DND-41 (cell line): ENCODE measurements around the gene ZNF558.

Source experiments
- EZH2 ChIP-seq: IDR thresholded peaks from 3 replicates; pipeline ENCODE4 v1.6.1; 2012; ENCODE audit warnings: borderline replicate concordance, low read depth, mild to moderate bottlenecking, moderate library complexity, low read length, inconsistent platforms; ENCODE audit not compliant: severe bottlenecking
- TF ChIP-seq, protein P1 (sequence below): IDR thresholded peaks from 2 replicates; pipeline ENCODE4 v1.5.1; 2012; ENCODE audit warnings: borderline replicate concordance, low read length, moderate library complexity, mild to moderate bottlenecking; ENCODE audit not compliant: poor library complexity, severe bottlenecking; ENCODE audit errors: extremely low read depth

DNA sequence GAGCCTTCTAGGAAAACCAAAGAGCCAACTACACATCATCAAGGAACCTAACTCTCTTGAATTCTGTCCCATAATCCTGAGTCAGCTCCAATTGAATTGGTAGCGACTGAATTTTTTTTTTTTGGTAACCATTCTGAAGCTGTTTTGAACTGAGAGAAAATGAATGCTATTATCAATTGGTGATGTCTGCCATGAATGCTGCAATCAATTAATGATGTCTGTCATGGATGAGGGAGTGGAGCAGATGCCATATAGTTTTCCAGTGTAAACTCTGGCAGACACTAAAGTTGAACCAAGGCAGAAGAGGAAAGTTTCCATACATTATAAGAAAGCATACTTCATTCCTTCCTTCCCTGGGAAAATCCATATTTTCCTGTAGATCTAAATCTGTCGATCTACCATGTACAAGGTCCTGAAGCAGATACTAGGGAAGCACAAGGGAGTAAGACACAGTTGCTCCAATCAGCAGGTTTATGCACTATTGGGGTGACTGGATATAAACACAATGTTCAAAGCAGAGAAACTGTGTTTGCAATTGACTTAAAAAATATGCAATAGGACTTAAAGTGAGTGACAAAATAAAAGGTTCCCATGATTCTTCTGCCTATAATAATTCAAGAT, 48.9 kb upstream of the ZNF558 start:
- TF ChIP-seq, protein P1, sequence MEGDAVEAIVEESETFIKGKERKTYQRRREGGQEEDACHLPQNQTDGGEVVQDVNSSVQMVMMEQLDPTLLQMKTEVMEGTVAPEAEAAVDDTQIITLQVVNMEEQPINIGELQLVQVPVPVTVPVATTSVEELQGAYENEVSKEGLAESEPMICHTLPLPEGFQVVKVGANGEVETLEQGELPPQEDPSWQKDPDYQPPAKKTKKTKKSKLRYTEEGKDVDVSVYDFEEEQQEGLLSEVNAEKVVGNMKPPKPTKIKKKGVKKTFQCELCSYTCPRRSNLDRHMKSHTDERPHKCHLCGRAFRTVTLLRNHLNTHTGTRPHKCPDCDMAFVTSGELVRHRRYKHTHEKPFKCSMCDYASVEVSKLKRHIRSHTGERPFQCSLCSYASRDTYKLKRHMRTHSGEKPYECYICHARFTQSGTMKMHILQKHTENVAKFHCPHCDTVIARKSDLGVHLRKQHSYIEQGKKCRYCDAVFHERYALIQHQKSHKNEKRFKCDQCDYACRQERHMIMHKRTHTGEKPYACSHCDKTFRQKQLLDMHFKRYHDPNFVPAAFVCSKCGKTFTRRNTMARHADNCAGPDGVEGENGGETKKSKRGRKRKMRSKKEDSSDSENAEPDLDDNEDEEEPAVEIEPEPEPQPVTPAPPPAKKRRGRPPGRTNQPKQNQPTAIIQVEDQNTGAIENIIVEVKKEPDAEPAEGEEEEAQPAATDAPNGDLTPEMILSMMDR: no peak
- TF ChIP-seq EZH2: no peak
